HL-60 (cell line): Measurements from ENCODE around the gene DENND4C.

Source experiments
- DNase-seq, 2 experiments: peaks; one replicate each; pipeline ENCODE4 v3.0.0-alpha.2; 2010 to 2020; ENCODE audit warnings: low read depth in 1 of 2, low spot score in 1 of 2
- H3K27ac ChIP-seq: fragments of 250-450 bp; sonication (Bioruptor Pico); replicated peaks from 2 replicates; pipeline ENCODE4 v1.5.1; 2020; ENCODE audit warnings: mild to moderate bottlenecking, moderate library complexity
- H3K27me3 ChIP-seq: fragments of 250-450 bp; sonication (Bioruptor Pico); 2 replicates; pipeline ENCODE4 v1.5.1; 2021; ENCODE audit warnings: mild to moderate bottlenecking, moderate library complexity; ENCODE audit not compliant: insufficient read depth, poor library complexity, severe bottlenecking
- H3K4me3 ChIP-seq: replicated peaks from 2 replicates; pipeline ENCODE4 v1.5.1; 2011; ENCODE audit warnings: mild to moderate bottlenecking, control low read depth, low read length; ENCODE audit not compliant: insufficient read depth
- CTCF ChIP-seq: IDR thresholded peaks from one replicate; pipeline ENCODE4 v1.5.1; 2011; ENCODE audit warnings: low read length, control low read depth, inconsistent platforms; ENCODE audit not compliant: insufficient read depth
- GABPA ChIP-seq: IDR thresholded peaks from 2 replicates; pipeline ENCODE4 v1.6.1; 2012; ENCODE audit warnings: low read depth
- POLR2AphosphoS5 ChIP-seq: IDR thresholded peaks from 2 replicates; pipeline ENCODE4 v1.6.1; 2012; ENCODE audit warnings: low read depth
- REST ChIP-seq: IDR thresholded peaks from 2 replicates; pipeline ENCODE4 v1.6.1; 2012; ENCODE audit warnings: low read depth; ENCODE audit not compliant: insufficient replicate concordance
- SPI1 ChIP-seq: IDR thresholded peaks from 2 replicates; pipeline ENCODE4 v1.6.1; 2012; ENCODE audit warnings: low read depth, mild to moderate bottlenecking, borderline replicate concordance

The DENND4C gene

DNA sequence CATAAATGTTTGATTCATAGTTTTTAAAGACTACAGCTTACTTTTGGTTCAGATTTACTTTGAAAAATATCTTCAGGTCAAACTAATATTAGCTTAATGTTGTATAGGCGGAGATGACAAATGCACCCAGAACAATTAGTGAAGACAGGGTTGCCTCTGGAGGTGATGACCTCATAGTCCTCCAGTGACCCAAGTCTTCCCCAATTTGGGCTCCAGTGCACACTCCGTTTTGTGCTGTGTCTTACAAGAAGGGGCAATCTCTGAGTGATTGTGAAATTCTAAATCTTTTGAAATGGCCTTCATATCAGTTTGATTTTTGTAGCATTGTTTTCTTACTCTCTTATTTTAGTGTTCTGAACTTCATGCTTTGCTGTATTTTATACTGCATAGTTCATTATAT lies 57.6 kb downstream of the DENND4C start:
- Histone ChIP-seq H3K27ac (no peak overlapping the region), H3K4me3 (no peak overlapping the region), H3K27me3 (no peaks in the 10 kb centered on the region)
- no peak for DNase-seq
- TF ChIP-seq GABPA = no peak
- TF ChIP-seq SPI1 = no peak
- no peak for TF ChIP-seq CTCF

GRCh38 chr9:19290103-19290502 lies 59.6 kb downstream of the DENND4C start:
- Histone ChIP-seq H3K27ac (no peak overlapping the region), H3K4me3 (no peak overlapping the region), H3K27me3 (no peaks in the 10 kb centered on the region)
- TF ChIP-seq SPI1 (no peak), GABPA (no peak), POLR2AphosphoS5 (no peak), REST (no peak), CTCF (no peak)
- no peak for DNase-seq

DNA sequence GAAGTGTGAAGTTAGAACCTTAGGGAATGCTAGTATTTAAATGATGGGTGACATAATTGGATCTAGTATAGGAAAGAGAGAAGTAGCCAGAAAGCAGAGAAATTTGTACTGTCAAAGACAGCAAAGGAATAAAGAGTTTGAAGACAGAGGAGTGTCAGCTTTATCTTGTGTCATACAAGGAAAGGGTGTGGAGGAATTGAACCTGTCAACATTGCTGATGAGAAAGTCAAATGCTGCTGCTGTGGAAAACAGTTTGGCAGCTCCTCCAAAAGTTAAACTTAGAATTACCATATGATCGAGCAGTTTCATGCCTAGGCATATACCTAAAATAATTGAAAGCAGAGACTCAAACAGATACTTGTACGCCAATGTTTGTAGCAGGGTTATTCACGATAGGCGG lies 63.7 kb downstream of the DENND4C start:
- Histone ChIP-seq H3K27ac (no peak overlapping the region), H3K27me3 (no peaks in the 10 kb centered on the region), H3K4me3 (no peak overlapping the region)
- no peak for TF ChIP-seq REST
- TF ChIP-seq POLR2AphosphoS5 = no peak
- no peak for TF ChIP-seq SPI1
- no peak for TF ChIP-seq GABPA
- no peak for TF ChIP-seq CTCF
- DNase-seq = no peak

DNA sequence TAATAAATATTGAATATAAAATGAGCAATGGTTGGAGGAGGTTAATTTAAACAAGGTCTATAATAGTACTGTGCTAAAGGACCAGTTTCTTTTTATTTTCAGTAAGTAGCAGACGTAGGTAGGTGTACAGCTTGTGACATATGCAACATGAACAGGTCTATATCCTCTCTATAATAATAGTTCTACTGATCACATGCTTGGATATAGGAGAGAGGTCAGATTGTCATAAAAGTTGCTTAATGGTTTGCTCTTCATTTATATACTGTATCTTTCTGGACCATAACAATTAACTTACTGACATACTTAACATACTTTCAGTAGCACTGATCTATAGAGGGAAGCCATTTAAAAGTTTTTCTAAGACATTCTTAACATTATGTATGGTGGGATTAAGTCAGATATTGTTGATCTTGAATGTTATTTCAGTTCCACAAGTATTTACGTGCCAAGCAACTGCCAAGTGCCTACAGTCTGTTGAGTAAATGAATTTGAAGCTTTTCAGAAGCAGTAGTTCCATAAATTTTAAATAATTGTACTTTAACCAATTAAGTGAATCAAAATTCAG lies 68.0 kb downstream of the DENND4C start:
- TF ChIP-seq SPI1 (no peak), POLR2AphosphoS5 (no peak), REST (no peak), GABPA (no peak), CTCF (no peak)
- H3K27me3 ChIP-seq = no peaks in the 10 kb centered on the region
- no peak overlapping the region for H3K4me3 ChIP-seq
- no peak overlapping the region for H3K27ac ChIP-seq
- no peak for DNase-seq
